Activated gamma-delta T cell (primary cell): ENCODE results near the gene SEMA7A.
A peak's percentile ranks its signal among the peaks of the same experiment; 100 is the strongest.
"Not testable (repeated sequence)": the region's sequence is repeated elsewhere in the genome, so short reads cannot be mapped to it uniquely, and the experiment has no call there.

Source experiments
- DNase-seq: peaks from one replicate; lab custom pipeline; 2025; lab: John Stamatoyannopoulos, UW
- total RNA-seq, 2 donors: gene quantifications; one replicate each; lab custom pipeline; 2026; lab: John Stamatoyannopoulos, UW

SEMA7A gene, protein sequence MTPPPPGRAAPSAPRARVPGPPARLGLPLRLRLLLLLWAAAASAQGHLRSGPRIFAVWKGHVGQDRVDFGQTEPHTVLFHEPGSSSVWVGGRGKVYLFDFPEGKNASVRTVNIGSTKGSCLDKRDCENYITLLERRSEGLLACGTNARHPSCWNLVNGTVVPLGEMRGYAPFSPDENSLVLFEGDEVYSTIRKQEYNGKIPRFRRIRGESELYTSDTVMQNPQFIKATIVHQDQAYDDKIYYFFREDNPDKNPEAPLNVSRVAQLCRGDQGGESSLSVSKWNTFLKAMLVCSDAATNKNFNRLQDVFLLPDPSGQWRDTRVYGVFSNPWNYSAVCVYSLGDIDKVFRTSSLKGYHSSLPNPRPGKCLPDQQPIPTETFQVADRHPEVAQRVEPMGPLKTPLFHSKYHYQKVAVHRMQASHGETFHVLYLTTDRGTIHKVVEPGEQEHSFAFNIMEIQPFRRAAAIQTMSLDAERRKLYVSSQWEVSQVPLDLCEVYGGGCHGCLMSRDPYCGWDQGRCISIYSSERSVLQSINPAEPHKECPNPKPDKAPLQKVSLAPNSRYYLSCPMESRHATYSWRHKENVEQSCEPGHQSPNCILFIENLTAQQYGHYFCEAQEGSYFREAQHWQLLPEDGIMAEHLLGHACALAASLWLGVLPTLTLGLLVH
- 15.7 to 18.1 reads per million in 2 donors for total RNA-seq

DNA sequence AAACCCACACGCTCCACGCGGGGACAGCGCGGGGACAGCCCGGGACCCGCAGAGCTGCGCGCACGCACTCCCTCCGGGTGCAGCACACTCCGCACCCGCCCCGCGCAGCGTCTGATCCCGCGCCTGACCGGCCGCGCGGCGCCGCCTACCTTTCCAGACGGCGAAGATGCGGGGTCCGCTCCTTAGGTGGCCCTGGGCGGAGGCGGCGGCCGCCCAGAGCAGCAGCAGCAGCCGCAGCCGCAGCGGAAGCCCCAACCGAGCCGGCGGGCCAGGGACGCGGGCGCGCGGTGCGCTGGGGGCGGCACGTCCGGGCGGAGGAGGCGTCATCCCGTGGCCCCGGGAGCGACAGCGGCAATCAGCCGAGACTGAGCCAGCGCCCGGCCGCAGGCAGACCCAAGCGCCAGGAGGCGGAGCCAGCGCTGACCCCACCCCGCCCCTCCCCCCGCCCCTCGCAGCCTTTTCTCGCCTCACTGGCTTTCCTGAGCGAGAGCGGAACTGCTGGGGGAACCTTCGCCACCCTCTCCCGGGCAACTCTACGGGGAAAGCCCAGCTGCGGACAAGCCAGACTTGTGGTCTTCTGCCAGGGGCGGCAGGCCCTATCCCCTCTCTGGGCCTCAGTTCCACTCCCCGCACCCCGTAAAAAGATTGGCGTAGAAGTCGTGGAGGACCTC lies at the start of gene SEMA7A:
Gene SEMA7A, minus strand, starts transcription at position 367 of the 671 bp plus-strand sequence. Its CDS starts 40 bp downstream, at position 327.
- DNase-seq: peak; percentile 75

DNA sequence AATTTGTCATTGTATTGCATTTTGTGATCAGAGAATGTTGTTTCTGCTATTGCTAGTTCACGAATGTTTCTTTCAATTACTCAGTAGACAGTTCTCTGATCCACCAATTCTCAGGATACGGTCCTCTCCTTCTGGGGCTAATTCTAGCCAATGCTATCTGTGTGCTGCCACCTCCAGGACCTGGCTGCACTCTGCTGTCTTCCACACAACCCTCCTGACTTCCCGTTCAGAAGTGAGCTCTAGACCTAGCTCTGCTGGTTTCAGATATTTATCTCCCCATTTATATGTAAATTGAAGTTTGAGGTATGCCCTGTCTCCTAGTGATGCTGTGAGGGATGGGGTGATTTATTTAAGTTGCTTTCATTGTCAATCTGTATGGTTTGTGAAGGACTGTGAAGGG lies 48.9 kb upstream of the SEMA7A start:
- DNase-seq: no peak

DNA sequence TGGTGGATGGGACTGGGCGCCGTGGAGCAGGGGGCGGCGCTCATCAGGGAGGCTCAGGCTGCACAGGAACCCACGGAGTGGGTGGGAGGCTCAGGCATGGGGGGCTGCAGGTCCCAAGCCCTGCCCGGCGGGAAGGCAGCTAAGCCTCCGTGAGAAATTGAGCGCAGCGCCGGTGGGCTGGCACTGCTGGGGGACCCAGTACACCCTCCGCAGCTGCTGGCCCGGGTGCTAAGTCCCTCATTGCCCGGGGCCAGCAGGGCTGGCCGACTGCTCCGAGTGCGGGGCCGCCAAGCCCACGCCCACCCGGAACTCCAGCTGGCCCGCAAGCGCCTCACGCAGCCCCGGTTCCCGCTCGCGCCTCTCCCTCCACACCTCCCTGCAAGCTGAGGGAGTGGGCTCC lies 46.6 kb upstream of the SEMA7A start:
- not testable (repeated sequence) for DNase-seq

DNA sequence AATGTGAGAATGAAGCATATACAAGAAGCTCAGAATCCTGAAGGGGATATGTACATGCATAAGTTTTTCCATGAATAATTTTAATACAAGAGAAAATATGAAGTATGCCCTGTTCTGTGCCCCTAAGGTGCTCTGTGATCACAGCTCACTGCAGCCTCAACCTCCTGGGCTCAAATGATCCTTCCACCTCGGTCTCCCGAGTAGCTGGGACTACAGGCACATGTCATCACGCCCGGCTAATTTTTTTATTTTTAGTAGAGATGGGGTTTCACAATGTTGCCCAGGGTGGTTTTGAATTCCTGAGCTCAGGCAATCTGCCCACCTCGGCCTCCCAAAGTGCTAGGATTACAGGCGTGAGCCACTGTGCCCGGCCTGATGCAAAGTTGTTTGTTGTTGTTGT lies 37.9 kb upstream of the SEMA7A start:
- DNase-seq: not testable (repeated sequence)

DNA sequence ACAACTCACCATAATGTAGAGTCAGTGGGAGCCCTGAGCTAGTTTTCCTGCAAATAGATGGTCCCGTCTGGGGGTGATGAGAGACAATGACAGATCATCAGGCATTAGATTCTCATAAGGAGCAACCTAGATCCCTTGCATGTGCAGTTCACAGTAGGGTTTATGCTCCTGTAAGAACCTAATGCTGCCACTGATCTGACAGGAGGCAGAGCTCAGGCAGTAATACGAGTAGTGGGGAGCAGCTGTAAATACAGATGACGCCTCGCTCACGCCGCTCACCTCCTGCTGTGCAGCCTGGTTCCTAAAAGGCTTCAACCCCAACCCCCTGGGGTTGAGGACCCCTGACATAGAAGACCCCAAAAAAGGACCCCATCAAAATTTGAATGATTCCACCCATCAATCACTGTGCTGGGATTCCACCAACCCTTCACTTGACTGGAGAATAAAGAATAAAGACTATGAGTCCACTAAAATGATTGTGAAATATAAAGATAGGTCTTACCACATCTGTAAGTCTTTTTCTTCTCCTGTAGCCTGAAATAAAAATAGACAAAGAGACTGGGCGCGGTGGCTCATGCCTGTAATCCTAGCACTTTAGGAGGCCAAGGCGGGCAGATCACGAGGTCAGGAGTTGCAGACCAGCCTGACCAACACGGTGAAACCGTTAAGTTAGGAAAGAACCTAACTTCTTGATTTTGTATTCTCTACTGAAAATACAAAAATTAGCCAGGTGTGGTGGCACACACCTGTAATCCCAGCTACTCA lies 37.1 kb upstream of the SEMA7A start:
- no peak for DNase-seq

DNA sequence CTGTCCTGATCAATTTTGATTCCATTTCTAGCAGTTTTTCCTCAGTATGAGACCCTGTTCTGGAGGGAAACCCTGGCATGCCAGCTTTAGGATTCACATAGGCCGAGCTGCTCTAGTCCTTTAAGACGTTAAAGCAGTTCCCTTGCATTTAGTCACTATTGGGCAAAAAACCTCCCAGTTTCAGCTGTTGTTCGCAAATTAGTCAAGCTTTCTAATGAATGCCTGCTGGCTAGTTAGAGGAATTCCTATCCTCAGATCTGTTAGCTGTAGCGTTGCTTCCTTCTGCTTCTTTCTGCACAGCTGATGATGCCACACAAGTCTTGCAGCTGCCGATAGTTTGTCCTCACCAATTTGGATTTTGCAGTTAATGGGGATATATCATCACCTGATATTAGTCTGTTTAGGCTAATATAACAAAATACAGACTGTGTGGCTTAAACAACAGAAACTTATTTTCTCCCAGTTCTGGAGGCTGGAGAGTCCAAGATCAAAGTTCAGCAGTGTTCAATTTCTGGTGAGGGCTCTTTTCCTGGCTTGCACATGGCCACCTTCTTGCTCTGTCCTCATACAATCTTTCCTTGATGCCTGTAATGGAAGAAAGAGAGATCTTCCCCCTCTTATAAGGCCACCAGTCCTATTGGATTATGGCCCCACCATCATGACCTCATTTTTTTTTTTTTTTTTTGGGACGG lies 34.7 kb upstream of the SEMA7A start:
- DNase-seq: no peak

DNA sequence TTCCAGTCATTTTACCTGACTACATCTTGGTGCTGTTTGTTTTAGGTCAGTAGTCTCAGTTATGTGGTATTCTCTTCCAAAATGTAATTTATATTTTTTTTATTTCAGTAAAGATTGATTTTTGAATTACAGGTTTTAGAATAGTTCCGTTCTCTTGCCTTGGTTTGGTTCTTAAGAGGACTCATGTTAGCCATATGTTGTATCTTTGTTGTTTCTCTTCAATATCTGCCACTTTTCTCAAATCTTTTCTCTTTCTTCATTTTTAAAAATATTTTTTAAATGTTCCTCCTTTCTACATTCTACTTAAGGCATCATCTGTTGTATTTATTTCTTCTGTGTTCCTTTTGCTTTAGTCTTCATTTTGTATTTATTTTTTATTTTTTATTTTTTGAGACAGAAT lies 32.8 kb upstream of the SEMA7A start:
- DNase-seq: no peak

DNA sequence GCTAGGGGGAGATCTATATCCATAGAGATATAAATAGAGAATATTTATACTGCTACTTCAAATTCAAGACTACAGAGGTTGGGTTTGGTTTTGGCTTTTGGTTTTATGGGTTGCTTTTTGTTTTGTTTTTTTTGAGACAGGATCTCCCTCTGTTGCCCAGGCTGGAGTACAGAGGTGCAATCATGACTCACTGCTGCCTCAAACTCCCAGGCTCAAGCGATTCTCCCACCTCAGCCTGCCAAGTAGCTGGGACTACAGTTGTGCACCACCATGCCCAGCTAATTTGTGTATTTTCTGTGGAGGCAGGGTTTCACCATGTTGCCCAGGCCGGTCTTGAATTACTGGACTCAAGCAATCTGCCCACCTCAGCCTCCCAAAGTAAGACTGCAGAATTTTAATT lies 31.1 kb upstream of the SEMA7A start:
- DNase-seq: no peak

DNA sequence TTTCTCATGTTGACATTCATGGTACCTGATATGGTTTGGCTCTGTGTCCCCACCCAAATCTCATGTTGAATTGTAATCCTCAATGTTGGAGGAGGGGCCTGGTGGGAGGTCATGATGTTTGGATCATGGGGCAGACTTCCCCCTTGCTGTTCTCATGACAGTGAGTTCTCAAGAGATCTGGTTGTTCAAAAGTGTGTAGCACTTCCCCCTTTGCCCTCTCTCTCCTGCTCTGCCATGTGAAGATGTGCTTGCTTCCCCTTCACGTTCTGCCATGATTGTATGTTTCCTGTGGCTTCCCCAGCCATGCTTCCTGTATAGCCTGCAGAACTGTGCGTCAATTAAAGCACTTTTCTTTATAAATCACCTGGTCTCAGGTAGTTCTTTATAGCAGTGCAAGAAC lies 30.5 kb upstream of the SEMA7A start:
- DNase-seq: no peak

DNA sequence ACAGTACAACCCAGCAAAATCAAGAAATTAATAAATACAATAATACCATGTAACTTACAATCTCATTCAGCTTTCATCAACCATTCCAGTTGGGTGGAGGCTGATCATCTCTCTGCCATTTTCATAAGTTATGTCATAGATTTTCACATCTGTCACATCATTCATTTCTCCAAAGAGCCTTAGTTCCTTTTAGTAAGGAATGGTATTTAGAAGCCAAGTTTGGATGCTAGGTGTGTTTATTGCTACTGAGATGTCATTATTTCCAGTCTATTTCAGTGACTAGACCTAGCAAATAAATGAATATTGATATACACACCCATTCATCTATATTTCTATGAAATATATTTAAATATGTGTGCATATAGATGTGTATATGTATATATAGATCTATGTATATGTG lies 29.9 kb upstream of the SEMA7A start:
- DNase-seq: no peak

DNA sequence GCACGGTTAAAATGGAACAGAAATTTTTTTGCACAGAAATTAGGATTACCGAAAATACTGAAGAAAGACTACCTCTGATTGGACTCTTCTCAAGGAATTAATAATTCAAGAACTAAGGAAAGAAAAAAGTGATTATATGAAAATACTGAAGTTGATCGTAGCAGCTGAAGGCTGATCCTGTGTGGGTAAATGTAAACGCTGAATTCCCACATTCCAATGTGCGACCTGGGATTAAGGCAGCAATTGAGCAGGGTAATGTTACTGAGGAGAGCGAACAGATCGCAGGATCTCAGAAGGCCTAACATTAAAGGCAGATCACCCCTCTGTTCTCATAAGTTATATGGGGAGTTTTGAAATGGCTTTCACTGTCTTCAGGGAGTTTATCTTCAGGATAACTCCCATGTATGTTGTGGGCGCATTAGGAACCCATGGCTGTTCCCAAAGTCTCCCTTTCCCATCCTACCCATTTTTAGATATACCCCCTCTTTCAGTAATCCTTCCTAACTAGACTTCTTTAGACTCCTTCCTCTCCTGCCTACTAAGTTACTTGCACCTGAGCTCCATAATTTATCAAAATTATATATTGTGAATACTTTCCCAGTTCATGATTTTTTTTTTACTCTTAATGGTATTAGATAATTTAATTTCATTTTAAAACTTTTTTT lies 28.2 kb upstream of the SEMA7A start:
- no peak for DNase-seq

DNA sequence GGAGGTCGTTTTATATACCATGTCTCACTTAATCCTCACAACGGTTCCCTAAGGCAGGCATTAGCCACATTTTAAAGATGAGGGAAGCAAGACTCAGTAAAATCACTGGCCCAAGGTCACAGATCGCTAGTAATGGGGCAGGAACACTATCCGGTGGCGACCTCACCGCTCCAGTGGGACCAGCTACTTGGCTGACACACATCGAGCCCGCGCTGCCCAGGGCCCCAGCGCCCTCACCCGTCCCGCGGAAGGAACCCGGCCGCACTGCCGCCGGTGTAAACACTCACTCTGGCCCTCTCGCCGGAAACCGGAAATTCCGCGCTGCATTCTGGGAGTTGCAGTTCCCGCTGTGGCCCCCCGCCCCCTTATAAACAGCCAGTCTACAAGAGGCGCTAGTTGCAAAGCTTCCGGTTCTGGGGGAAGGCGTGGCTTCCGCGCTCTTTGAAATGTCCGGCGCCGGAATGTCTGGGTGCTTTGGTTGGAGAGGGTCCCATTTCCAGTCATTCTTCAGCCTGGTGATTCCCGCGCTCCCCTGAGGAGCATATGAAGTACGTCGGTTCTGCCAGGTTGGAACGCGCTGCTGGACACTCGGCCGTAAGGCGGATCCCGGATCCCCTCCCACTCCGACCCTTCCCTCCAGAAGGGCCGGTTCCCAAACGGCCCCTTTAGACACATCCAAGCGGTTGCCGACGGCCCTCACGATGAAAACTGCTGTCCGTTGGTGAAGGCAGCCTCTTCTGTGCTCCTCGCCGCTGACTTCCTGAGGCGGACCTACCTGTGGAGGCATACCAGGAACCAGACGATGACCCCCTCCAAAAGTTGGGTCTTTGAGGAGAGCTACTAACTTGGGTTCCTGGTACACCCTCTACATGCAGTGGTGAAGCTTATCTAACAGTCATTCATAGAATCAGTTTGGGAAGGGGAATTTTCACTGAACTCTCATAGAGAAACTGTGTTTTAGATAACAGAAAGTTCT lies 27.4 kb upstream of the SEMA7A start, which contains the start of gene UBL7:
Gene UBL7, minus strand, starts transcription at position 290 of the 976 bp plus-strand sequence. CDS start 2,293 bp downstream, outside the sequence.
- DNase-seq: peak; percentile 74

DNA sequence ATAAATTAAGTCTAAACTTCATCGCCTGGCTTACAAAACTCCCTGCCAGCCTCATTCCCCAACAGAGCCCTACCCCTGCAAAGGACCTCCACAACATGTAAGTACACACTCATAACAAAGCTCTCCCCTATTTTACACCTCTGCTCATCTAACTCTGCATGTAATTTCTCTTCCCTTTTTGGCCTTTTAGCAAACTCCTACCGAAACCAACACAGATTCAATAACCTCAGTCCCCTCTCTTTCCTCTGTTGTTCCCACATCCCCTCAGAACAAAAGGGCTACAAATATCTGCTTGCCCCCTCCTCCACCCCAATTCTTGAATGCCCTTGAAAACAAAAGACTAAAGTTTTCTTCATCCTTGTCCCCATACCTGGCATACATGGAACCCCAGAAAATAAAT lies 26.5 kb upstream of the SEMA7A start:
- DNase-seq: no peak

DNA sequence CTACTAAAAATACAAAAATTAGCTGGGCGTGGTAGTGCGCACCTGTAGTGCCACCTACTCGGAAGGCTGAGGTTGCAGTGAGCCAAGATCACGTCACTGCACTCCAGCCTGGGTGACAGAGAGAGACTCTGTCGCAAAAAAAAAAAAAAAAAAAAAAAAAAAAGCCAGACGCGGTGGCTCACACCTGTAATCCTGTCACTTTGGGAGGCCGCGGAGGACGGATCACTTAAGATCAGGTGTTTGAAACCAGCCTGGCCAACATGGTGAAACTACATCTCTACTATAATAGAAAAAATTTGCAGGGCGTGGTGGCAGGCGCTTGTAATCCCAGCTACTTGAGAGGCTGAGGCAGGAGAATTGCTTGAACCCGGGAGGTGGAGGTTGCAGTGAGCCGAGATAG lies 26.0 kb upstream of the SEMA7A start:
- DNase-seq: not testable (repeated sequence)

DNA sequence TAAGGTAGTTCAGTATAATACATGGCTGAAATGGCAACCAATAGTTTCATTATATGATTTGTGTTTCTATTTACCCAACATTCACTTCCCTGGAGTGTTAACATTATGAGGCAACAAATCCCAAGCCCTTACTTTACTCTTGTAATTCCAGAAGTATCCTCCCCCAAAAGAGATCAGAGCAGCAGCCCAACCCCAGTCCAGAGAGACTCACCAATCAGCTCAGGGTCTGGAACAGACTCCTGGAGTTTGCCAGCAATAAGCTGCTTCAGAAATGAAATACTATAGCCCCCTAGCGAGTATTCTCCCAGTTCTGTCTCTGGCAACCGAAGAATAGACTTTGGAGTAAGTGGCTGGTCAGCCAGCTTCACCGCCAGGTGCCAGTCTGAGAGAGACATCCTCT lies 24.7 kb upstream of the SEMA7A start:
- no peak for DNase-seq

DNA sequence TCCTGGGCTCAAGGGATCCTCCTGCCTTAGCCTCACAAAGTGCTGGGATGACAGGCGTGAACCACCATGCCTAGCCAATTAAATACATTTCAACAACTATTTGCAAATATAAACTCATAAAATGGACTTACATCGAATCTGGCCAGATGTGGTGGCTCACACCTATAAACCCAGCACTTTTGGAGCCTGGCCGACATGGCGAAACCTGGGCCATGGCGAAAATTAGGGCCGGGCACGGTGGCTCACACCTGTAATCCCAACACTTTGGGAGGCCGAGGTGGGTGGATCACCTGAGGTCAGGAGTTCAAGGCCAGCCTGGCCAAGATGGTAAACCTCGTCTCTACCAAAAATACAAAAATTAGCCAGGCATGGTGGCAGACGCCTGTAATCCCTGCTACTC lies 23.3 kb upstream of the SEMA7A start:
- not testable (repeated sequence) for DNase-seq

DNA sequence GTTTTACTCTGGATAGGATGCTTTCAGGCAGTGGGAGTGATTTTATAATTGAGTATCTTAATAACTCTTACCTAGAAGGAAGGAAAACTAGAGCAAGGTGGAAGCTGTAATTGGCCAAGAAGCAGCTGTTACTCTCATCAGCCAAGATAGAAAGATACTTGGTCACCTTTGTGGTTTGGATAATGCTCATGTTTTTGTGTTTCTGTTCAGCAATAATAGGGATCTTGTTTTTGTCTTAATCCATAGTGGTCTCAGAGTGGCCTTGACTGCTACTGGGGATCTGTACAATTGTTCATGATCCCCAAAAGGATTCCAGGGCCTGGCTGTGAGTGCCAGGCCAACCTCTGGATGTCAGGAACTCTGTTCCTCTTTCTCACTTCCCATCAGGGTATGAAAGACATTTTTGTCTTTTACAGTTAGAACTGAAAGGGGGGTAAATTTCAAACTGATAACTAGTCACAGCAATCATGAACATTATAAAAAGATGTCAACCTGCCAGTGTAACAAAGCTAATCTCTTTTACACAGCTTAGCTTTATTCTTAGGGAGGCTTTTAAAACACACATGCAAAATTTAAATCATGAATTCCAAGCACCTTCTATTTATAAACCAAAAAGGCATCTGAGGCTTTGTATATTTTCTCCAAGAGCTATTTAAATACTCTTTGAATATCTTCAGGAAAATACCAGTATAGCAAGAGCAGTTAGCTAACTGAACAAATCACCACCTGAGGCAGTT lies 21.2 kb upstream of the SEMA7A start:
- DNase-seq: no peak

DNA sequence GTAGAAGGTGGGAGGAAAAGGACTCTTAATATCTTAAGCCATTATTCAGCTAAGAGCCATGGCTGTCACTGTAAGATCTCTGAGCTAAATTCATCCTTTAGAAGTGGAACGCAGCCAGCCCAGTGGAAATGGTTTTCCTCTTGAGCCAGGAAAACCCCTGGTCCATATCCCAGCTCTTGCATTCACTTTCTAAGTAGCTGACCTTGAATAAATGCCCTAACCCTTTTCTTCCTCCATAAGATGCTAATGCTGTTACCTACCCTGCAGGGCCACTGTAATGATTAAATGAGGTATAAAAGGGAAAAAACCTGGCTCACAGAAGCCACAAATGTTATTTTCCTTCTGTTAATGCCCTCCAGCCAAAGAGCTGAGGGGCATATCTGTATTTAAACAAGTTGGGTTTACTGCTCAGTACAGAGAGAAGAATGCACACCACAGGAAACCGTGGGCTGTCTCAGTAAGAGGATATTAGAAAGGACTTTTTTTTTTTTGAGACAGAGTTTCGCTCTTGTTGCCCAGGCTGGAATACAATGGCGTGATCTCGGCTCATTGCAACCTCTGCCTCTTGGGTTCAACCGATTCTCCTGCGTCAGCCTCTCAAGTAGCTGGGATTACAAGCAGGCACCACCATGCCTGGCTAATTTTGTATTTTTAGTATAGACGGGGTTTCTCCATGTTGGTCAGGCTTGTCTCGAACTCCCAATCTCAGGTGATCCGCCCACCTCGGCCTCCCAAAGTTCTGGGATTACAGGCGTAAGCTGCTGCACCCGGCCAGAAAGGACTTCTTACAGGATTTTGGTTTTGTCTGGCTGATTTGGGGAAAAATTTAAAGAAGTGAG lies 20.4 kb upstream of the SEMA7A start:
- no peak for DNase-seq
